Measurements from ENCODE around the gene INSL3. TPM values are rescaled to one million over a fixed set of nuclear protein-coding genes. Genes with fewer than 3 reads are reported as not detected.
A peak's percentile ranks its signal among the peaks of the same experiment; 100 is the strongest.

The INSL3 gene, protein sequence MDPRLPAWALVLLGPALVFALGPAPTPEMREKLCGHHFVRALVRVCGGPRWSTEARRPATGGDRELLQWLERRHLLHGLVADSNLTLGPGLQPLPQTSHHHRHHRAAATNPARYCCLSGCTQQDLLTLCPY
- under 1 TPM in 1 of 6 donors, not detected in 5; 0.57 TPM for total RNA-seq

DNA sequence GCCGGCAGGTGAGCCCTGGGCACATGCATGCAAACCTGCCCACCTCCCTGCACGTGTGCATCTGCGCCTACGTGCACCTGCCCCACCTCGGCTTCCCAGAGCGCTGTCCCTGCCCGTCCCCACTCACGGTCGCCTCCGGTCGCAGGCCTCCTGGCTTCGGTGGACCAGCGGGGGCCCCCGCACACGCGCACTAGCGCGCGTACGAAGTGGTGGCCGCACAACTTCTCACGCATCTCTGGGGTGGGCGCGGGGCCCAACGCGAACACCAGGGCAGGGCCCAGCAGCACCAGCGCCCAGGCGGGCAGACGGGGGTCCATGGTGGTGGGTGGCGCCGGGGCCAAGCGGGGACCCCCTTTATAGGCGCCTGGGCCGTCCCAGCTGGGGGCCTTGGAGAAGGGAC is at the start of gene INSL3:
Gene INSL3 (minus strand): TSS at position 330 of the 400 bp plus-strand sequence. CDS start 13 bp downstream, at position 317.
- DNase-seq (peak in 1 of 2 donors; percentile 75), ATAC-seq (ENCODE audit: low FRiP score in 2 of 2) (no peak)
- no peaks in the 10 kb centered on the region for H3K27me3 ChIP-seq
- TF ChIP-seq POLR2A (IDR thresholded peaks at IDR 0.05) (no peak), POLR2AphosphoS5 (IDR thresholded peaks at IDR 0.05) (no peak), EP300 (IDR thresholded peaks at IDR 0.05) (no peak)
- TF ChIP-seq, protein P1, sequence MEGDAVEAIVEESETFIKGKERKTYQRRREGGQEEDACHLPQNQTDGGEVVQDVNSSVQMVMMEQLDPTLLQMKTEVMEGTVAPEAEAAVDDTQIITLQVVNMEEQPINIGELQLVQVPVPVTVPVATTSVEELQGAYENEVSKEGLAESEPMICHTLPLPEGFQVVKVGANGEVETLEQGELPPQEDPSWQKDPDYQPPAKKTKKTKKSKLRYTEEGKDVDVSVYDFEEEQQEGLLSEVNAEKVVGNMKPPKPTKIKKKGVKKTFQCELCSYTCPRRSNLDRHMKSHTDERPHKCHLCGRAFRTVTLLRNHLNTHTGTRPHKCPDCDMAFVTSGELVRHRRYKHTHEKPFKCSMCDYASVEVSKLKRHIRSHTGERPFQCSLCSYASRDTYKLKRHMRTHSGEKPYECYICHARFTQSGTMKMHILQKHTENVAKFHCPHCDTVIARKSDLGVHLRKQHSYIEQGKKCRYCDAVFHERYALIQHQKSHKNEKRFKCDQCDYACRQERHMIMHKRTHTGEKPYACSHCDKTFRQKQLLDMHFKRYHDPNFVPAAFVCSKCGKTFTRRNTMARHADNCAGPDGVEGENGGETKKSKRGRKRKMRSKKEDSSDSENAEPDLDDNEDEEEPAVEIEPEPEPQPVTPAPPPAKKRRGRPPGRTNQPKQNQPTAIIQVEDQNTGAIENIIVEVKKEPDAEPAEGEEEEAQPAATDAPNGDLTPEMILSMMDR (IDR thresholded peaks at IDR 0.05) = no peak
- WGBS, 2 donors = 70 to 83% methylated on average over 14 to 23 of the region's 34 CpGs
- H3K9me3 ChIP-seq = no peaks in the 10 kb centered on the region
- peaks cover 0 to under 1% (median 0%) of the 10 kb centered on the region in 4 donors for H3K36me3 ChIP-seq
- H3K4me3 ChIP-seq = no peak within 1 kb of the TSS
- no peaks in the 10 kb centered on the region for H3K4me1 ChIP-seq
- H3K27ac ChIP-seq = no peak within 1 kb of the TSS

DNA sequence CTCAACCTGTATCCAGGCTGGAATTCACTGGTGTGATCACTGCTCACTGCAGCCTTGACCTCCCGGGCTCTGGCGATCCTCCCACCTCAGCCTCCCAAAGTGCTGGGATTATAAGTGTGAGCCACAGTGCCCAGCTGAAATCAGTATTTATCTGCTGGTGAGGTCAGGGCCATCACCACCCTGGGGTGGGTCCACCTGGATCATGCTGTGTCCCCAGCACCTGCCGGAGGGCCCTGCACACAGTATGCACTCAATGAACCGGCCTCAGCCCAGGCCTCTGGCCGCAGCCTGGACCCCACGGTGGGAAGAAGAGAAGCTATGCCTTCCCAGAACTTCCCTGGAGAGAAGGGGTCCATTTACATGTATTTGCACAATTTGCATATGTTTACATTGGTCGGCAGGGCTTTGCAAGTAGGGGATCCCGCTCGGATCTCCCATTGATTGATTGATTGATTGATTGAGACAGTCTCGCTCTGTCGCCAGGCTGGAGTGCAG is 47.8 kb upstream of the INSL3 start:
- Histone ChIP-seq H3K4me3 (no peak overlapping the region), H3K27me3 (peaks cover 0 to 40% (median 24%) of the 10 kb centered on the region in 4 donors), H3K4me1 (peaks cover 16 to 30% (median 27%) of the 10 kb centered on the region in 4 donors), H3K9me3 (no peaks in the 10 kb centered on the region), H3K27ac (no peak overlapping the region), H3K36me3 (peaks cover 0 to 18% (median 10%) of the 10 kb centered on the region in 4 donors)
- DNase-seq = no peak
- TF ChIP-seq POLR2A (IDR thresholded peaks at IDR 0.05) (no peak), EP300 (IDR thresholded peaks at IDR 0.05) (no peak), POLR2AphosphoS5 (IDR thresholded peaks at IDR 0.05) (no peak)
- TF ChIP-seq, protein P1 (IDR thresholded peaks at IDR 0.05) = no peak
- 53 to 65% methylated on average over 5 to 11 of the region's 11 CpGs for WGBS, 2 donors
- ATAC-seq (ENCODE audit: low FRiP score in 2 of 2) = no peak

DNA sequence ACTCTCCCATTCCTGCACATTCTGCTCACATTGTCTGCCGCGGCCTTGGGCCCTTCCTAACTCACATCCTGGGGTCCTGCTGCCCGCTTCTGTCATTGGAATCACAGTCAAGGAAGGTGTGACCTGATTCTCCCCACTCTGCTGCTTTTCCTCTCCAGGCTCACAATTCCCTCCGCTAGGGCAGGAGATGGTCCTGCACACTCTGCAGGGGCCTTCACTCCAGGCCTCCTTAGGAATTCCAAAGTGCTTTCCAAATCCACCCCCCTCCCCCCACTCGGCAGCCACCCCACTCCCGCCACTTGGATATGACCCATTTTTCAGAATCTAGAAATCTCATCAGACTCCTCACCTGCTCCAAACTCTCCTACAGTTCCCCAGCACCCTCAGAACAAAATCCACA is 47.4 kb upstream of the INSL3 start:
- TF ChIP-seq EP300 (IDR thresholded peaks at IDR 0.05) = no peak
- TF ChIP-seq POLR2AphosphoS5 (IDR thresholded peaks at IDR 0.05) = no peak
- TF ChIP-seq POLR2A (IDR thresholded peaks at IDR 0.05) = no peak
- TF ChIP-seq, protein P1 (IDR thresholded peaks at IDR 0.05) = no peak
- ATAC-seq (ENCODE audit: low FRiP score in 2 of 2) (no peak), DNase-seq (no peak)
- H3K27ac ChIP-seq = no peak overlapping the region
- H3K4me1 ChIP-seq = peaks cover 14 to 25% (median 22%) of the 10 kb centered on the region in 4 donors
- WGBS, 2 donors = 61 to 75% methylated on average over 6 of the region's 6 CpGs
- no peak overlapping the region for H3K4me3 ChIP-seq
- peaks cover 3 to 23% (median 15%) of the 10 kb centered on the region in 4 donors for H3K36me3 ChIP-seq
- peaks cover 0 to 36% (median 20%) of the 10 kb centered on the region in 4 donors for H3K27me3 ChIP-seq
- no peaks in the 10 kb centered on the region for H3K9me3 ChIP-seq

DNA sequence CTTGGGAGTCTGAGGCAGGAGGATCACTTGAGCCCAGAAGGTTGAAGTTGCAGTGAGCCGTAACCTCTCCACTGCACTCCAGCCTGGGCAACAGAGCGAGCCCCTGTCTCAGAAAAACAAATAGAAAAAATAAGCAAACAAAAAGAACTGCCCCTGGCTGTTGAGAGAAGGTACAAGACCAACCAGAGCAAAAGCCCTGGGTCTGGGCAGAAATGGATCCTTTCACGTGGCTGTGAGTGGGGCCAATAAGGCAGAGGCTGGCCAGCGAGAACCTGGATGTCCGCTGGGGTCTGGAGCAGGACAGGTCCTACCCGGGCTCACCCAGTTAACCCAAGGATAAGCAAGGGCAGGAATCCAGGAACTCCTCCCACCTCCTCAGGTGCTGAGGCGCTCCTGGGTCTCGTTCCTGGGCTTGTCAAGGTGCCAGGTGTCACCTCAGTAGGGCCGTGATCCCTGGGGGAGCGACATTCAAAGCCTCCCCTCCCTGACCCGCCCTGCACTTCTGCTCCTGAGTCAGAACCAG is 45.7 kb upstream of the INSL3 start:
- H3K4me1 ChIP-seq = peaks cover 2 to 15% (median 8%) of the 10 kb centered on the region in 4 donors
- WGBS, 2 donors = 76% methylated on average over 4 to 11 of the region's 11 CpGs

More for the DNA sequence above, 45.7 kb upstream of the INSL3 start:
- DNase-seq (no peak), ATAC-seq (ENCODE audit: low FRiP score in 2 of 2) (no peak)
- no peak overlapping the region for H3K4me3 ChIP-seq
- TF ChIP-seq POLR2AphosphoS5 (IDR thresholded peaks at IDR 0.05) (no peak), POLR2A (IDR thresholded peaks at IDR 0.05) (no peak), EP300 (IDR thresholded peaks at IDR 0.05) (no peak)
- TF ChIP-seq, protein P1 (IDR thresholded peaks at IDR 0.05) = no peak
- peaks cover 0 to 19% (median 10%) of the 10 kb centered on the region in 4 donors for H3K27me3 ChIP-seq
- no peaks in the 10 kb centered on the region for H3K9me3 ChIP-seq
- H3K27ac ChIP-seq = no peak overlapping the region
- peaks cover 19 to 39% (median 31%) of the 10 kb centered on the region in 4 donors for H3K36me3 ChIP-seq

Data from upper lobe of left lung (tissue), 6 donors.